K562 (cell line): Measurements from ENCODE around the gene HK1. TPM values are rescaled to one million over a fixed set of nuclear protein-coding genes. Genes with fewer than 3 reads are reported as not detected.

Experiments used
- ATAC-seq: fragments of 200-7000 bp; cut with Tn5 transposase; 3 replicates; pipeline ENCODE4 v1.9.1; 2020; ENCODE audit warnings: moderate library complexity
- BruUV-seq: library from RNA; stranded (reverse); fragments of 400-500 nt; replicated peaks from 2 replicates; lab custom pipeline; 2021; lab: Mats Ljungman, UMichigan
- CTCF ChIA-PET: fragments of 300-600 bp; formaldehyde crosslinking; extraction: SDS; loops from one replicate; lab custom pipeline; 2021; ENCODE audit warnings: low intra/inter-chr PET ratio; lab: Yijun Ruan, JAX
- POLR2A ChIA-PET: fragments of 300-600, 350-650 bp; sonication (Branson Sonifier 250); formaldehyde crosslinking; extraction: SDS; loops from one replicate; lab custom pipeline; 2021; ENCODE audit warnings: antibody characterized with exemption, inconsistent platforms; lab: Yijun Ruan, JAX
- DNase-seq, 4 experiments: peaks; one replicate each; pipeline versions ENCODE4 v3.0.0 to v3.0.0-alpha.2; 2011 to 2018; ENCODE audit warnings: low spot score in 3 of 4, mixed read lengths in 3 of 4; ENCODE audit errors: extremely low read depth in 1 of 4
- FAIRE-seq: peaks from 2 replicates; lab custom pipeline; 2011; peaks lifted over from hg19 to GRCh38; lab: Jason Lieb, UNC
- H2AFZ ChIP-seq: 2 replicates; pipeline ENCODE4 v1.6.0; 2011; ENCODE audit warnings: low read depth, low read length, control low read depth, inconsistent platforms
- H3K27ac ChIP-seq: fragments of 200-600 bp; 3 replicates; pipeline ENCODE4 v1.8.0; 2011; ENCODE audit warnings: low read depth, mild to moderate bottlenecking, control low read depth, inconsistent platforms, low read length, moderate library complexity, mixed read lengths; ENCODE audit errors: extremely low read depth
- H3K27me3 ChIP-seq, 2 experiments: fragments of 300-600 bp in 1 of 2; 2 replicates in 1 of 2; 3 replicates in 1 of 2; pipeline versions ENCODE4 v1.6.0 to v1.8.0; 2011; ENCODE audit warnings: inconsistent platforms in 2 of 2, low read length in 2 of 2, mild to moderate bottlenecking in 1 of 2, mixed read lengths in 1 of 2, moderate library complexity in 1 of 2; ENCODE audit not compliant: control insufficient read depth in 2 of 2, insufficient read depth in 2 of 2
- H3K36me3 ChIP-seq: fragments of 300-600 bp; 3 replicates; pipeline ENCODE4 v1.8.0; 2011; ENCODE audit warnings: mild to moderate bottlenecking, low read length, inconsistent platforms; ENCODE audit not compliant: control insufficient read depth, insufficient read depth
- H3K4me1 ChIP-seq, 2 experiments: fragments of 200-600 bp in 1 of 2; replicated peaks in 1 of 2; 2 replicates in 1 of 2; 3 replicates in 1 of 2; pipeline versions ENCODE4 v1.5.1 to v1.8.0; 2011; ENCODE audit warnings: inconsistent platforms in 2 of 2, low read length in 2 of 2, mild to moderate bottlenecking in 1 of 2, mixed read lengths in 1 of 2, moderate library complexity in 1 of 2; ENCODE audit not compliant: control insufficient read depth in 2 of 2, insufficient read depth in 2 of 2
- H3K4me2 ChIP-seq: 2 replicates; pipeline ENCODE4 v1.6.1; 2011; ENCODE audit warnings: low read length, control low read depth, inconsistent platforms, mixed read lengths; ENCODE audit not compliant: insufficient read depth
- H3K4me3 ChIP-seq: fragments of 200-600 bp; sonication (generic), shearing (Covaris generic); 2 replicates; pipeline ENCODE4 v1.5.1; 2016; ENCODE audit warnings: control low read depth, inconsistent platforms
- H3K79me2 ChIP-seq: fragments of 200-600 bp; 3 replicates; pipeline ENCODE4 v1.8.0; 2011; ENCODE audit warnings: low read length, inconsistent platforms; ENCODE audit not compliant: control insufficient read depth, insufficient read depth
- H3K9ac ChIP-seq, 2 experiments: 2 replicates each; pipeline versions ENCODE4 v1.6.0 to v1.6.1; 2011; ENCODE audit warnings: low read depth in 2 of 2, low read length in 2 of 2, control low read depth in 1 of 2, inconsistent platforms in 1 of 2, mild to moderate bottlenecking in 1 of 2, mixed read lengths in 1 of 2; ENCODE audit not compliant: insufficient read depth in 1 of 2
- H3K9me1 ChIP-seq: one replicate; pipeline ENCODE4 v1.6.0; 2011; ENCODE audit warnings: inconsistent platforms, mild to moderate bottlenecking, low read length, moderate library complexity; ENCODE audit not compliant: control insufficient read depth, insufficient read depth
- H3K9me3 ChIP-seq: replicated peaks from 2 replicates; pipeline ENCODE4 v1.5.1; 2011; ENCODE audit warnings: low read depth, low read length, inconsistent platforms; ENCODE audit not compliant: control insufficient read depth, insufficient read depth
- H4K20me1 ChIP-seq: replicated peaks from 2 replicates; pipeline ENCODE4 v1.6.1; 2011; ENCODE audit warnings: low read length, inconsistent platforms, mixed read lengths; ENCODE audit not compliant: control insufficient read depth, insufficient read depth
- FOXA1 ChIP-seq: fragments of 450-650 bp; IDR thresholded peaks from 2 replicates; pipeline ENCODE4 v1.6.1; 2016; ENCODE audit warnings: mild to moderate bottlenecking, borderline replicate concordance
- FOXK2 ChIP-seq, 2 experiments: fragments of 450-650 bp; IDR thresholded peaks in 1 of 2; conservative IDR thresholded peaks in 1 of 2; 2 replicates each; pipeline ENCODE4 v1.6.1; 2016; ENCODE audit warnings: low read depth in 2 of 2, mild to moderate bottlenecking in 1 of 2
- MLLT1 ChIP-seq, 2 experiments: fragments of 450-650 bp; IDR thresholded peaks; 2 replicates each; pipeline ENCODE4 v1.6.1; 2016
- MYNN ChIP-seq, 2 experiments: sonication (generic); formaldehyde crosslinking in 1 of 2; IDR thresholded peaks; 2 replicates each; pipeline versions ENCODE4 v1.5.0 to v1.6.1; 2016 to 2020; ENCODE audit warnings: antibody characterized with exemption in 1 of 2, missing genetic modification reagents in 1 of 2
- POLR2A ChIP-seq: fragments of 450-650 bp; conservative IDR thresholded peaks from 2 replicates; pipeline ENCODE4 v1.6.1; 2016
- PREB ChIP-seq: sonication (generic); formaldehyde crosslinking; IDR thresholded peaks from 2 replicates; pipeline ENCODE4 v1.8.1; 2023; ENCODE audit warnings: mild to moderate bottlenecking, missing genetic modification reagents
- REST ChIP-seq, 2 experiments: fragments of 450-650 bp; formaldehyde crosslinking in 1 of 2; IDR thresholded peaks; 2 replicates each; pipeline versions ENCODE4 v1.4.0 to v1.6.1; 2014 to 2020; ENCODE audit warnings: mild to moderate bottlenecking in 2 of 2, borderline replicate concordance in 1 of 2, low read depth in 1 of 2
- SUPT5H ChIP-seq: fragments of 450-650 bp; IDR thresholded peaks from 2 replicates; pipeline ENCODE4 v1.6.1; 2016
- TGIF2 ChIP-seq: sonication (generic); formaldehyde crosslinking; IDR thresholded peaks from 2 replicates; pipeline ENCODE4 v1.8.1; 2022; ENCODE audit warnings: mild to moderate bottlenecking, missing genetic modification reagents, moderate library complexity
- ZNF764 ChIP-seq: fragments of 250-450 bp; sonication (Bioruptor Pico); IDR thresholded peaks from 2 replicates; pipeline ENCODE4 v1.4.0; 2020; ENCODE audit warnings: low read depth, mild to moderate bottlenecking, moderate library complexity
- WGBS: fragments of 100-300 bp; shearing (Covaris generic); methylation state at CpG from one replicate; pipeline ENCODE4 v1.1.6; 2016; ENCODE audit warnings: low coverage, mixed read lengths; ENCODE audit not compliant: insufficient coverage; ENCODE audit errors: missing lambda C conversion rate; 5-methylcytosine and 5-hydroxymethylcytosine counted together
- in situ Hi-C: fragments of 300-500 bp; cut with MboI; formaldehyde crosslinking; loops from 4 replicates; pipeline ENCODE4 v1.15.0; 2018; ENCODE audit warnings: inconsistent platforms, mixed read lengths
- intact Hi-C: fragments of 100-400 bp; cut with micrococcal nuclease; formaldehyde crosslinking; loops from 2 replicates; pipeline ENCODE4 v1.14.2; 2022
- polyA plus RNA-seq, 8 experiments: library from polyadenylated mRNA; depleted of rRNA in 4 of 8; stranded (reverse) in 5 of 8; unstranded in 3 of 8; fragments of >200 nt; fragmentation: Nextera tagmentation in 2 of 8; fragmentation: Illumina TruSeq in 1 of 8; extraction: Ambion mirVana in 2 of 8; extraction: Trizol in 1 of 8; gene quantifications; 2 replicates each; pipeline versions ENCODE4 v1.2.1 to v1.2.3, GENCODE V29; 2011 to 2014; ENCODE audit warnings: inconsistent platforms in 1 of 8, missing spikeins in 1 of 8
- total RNA-seq, 7 experiments: library from RNA; depleted of rRNA in 6 of 7; stranded (reverse); fragments of >200 nt in 6 of 7; fragmentation: Illumina TruSeq in 2 of 7; extraction: Trizol in 2 of 7; gene quantifications; 2 replicates each; pipeline versions ENCODE4 v1.2.1 to v1.2.3, GENCODE V29; 2011 to 2021; ENCODE audit warnings: low replicate concordance in 1 of 7

The HK1 gene
- total and polyA plus RNA-seq, 9 of the 15 experiments (the other 6 are each of a cell fraction or from before 2014, with no cell fraction given): 29.2 to 444 (median 193) TPM

GRCh38 chr10:69237528-69238159 is 40.7 kb upstream of the HK1 start:
- no peak overlapping the region for H3K4me3 ChIP-seq
- no peak overlapping the region for H3K27ac ChIP-seq
- H4K20me1 ChIP-seq: no peaks in the 10 kb centered on the region
- no peak overlapping the region for H3K9ac ChIP-seq
- BruUV-seq: no TSS peak
- no peaks in the 10 kb centered on the region for H3K36me3 ChIP-seq
- CTCF ChIA-PET: interaction anchor here (0.5 to 3.8 kb wide), 13 partner anchors 11 to 402 kb away, joined by 3 to 71 read pairs (median 4); no protein-coding TSS in a partner anchor
- H3K79me2 ChIP-seq: no peaks in the 10 kb centered on the region
- POLR2A ChIA-PET: interaction anchor here (2.6 kb wide), 1 partner anchor 155 kb away, joined by 8 read pairs; no protein-coding TSS in a partner anchor
- 22% methylated on average over 17 of the region's 17 CpGs for WGBS
- ATAC-seq (peak; percentile 97), DNase-seq (peak; percentile 89 to 94 (median 92)), FAIRE-seq (peak; percentile 97)
- H3K4me2 ChIP-seq: 0 out of 2 replicates have a peak overlapping the region, but pooled peaks have one; percentile 6
- H2AFZ ChIP-seq: peak overlapping the region; percentile 67
- no peaks in the 10 kb centered on the region for H3K9me1 ChIP-seq
- intact Hi-C loops: loop anchor here (1.0 to 10.0 kb wide), 6 partner anchors 79 to 397 kb away; partner anchors contain the start of gene FAM241B
- no peaks in the 10 kb centered on the region for H3K9me3 ChIP-seq
- no peaks in the 10 kb centered on the region for H3K27me3 ChIP-seq
- in situ Hi-C loops: loop anchor here (25.0 kb wide), 1 partner anchor 400 kb away; the partner anchor contains the start of gene FAM241B
- H3K4me1 ChIP-seq: peaks cover 13% of the 10 kb centered on the region in 2 experiments; a peak in 4 of 5 replicates
- peak; percentile 13 to 43; a peak in 1 of 4 replicates for TF ChIP-seq FOXK2 (conservative IDR thresholded peaks at IDR 0.05 in 1 of 2, IDR thresholded peaks at IDR 0.05 in 1 of 2; ENCODE audit: low read depth in 2 of 2)
- TF ChIP-seq FOXA1: no peak
- no peak for TF ChIP-seq ZNF764 (CRISPR knock-in tag)
- peak; percentile 65; the same call in 1 of the 2 replicates for TF ChIP-seq MYNN (IDR thresholded peaks at IDR 0.05)
- TF ChIP-seq MYNN (CRISPR knock-in tag; IDR thresholded peaks at IDR 0.05): no peak
- TF ChIP-seq TGIF2 (CRISPR knock-in tag): no peak
- TF ChIP-seq PREB (CRISPR knock-in tag): no peak
- no peak for TF ChIP-seq SUPT5H
- no peak for TF ChIP-seq POLR2A
- no peak for TF ChIP-seq MLLT1 (IDR thresholded peaks at IDR 0.05)
- peak; percentile 96 for TF ChIP-seq REST (IDR thresholded peaks at IDR 0.05; ENCODE audit: borderline replicate concordance)
- no peak for TF ChIP-seq REST (CRISPR knock-in tag; IDR thresholded peaks at IDR 0.05; ENCODE audit: low read depth)
